Stromal cell of bone marrow (primary cell): ENCODE measurements around the gene XKR7.
"Not testable (repeated sequence)": the region's sequence is repeated elsewhere in the genome, so short reads cannot be mapped to it uniquely, and the experiment has no call there.

Experiments used
- DNase-seq: peaks from one replicate; pipeline ENCODE4 v3.0.0-alpha.2; 2012; ENCODE audit warnings: low read depth

XKR7 gene

GRCh38 chr20:31967830-31968249 is at the start of gene XKR7:
Gene XKR7 (plus strand): TSS chr20:31968151. CDS start chr20:31968176, 25 bp downstream.
- DNase-seq, result no peak

- no peak for DNase-seq
These were observed 49.4 kb upstream of the XKR7 start for GRCh38 chr20:31918466-31919105.

GRCh38 chr20:31919410-31920155 is 48.4 kb upstream of the XKR7 start:
- no peak for DNase-seq

- DNase-seq, result no peak
These were observed 47.6 kb upstream of the XKR7 start for GRCh38 chr20:31920275-31920855.

GRCh38 chr20:31921480-31921879 is 46.5 kb upstream of the XKR7 start:
- DNase-seq, result not testable (repeated sequence)

GRCh38 chr20:31922181-31922580 is 45.8 kb upstream of the XKR7 start:
- DNase-seq, result no peak

GRCh38 chr20:31922588-31922987 is 45.4 kb upstream of the XKR7 start:
- DNase-seq, result no peak

- no peak for DNase-seq
These were observed 44.3 kb upstream of the XKR7 start for GRCh38 chr20:31923388-31924331.

GRCh38 chr20:31924561-31924960 is 43.4 kb upstream of the XKR7 start:
- DNase-seq, result no peak

- no peak for DNase-seq
These were observed 42.3 kb upstream of the XKR7 start for GRCh38 chr20:31925631-31926030.

GRCh38 chr20:31926493-31926892 is 41.5 kb upstream of the XKR7 start:
- DNase-seq, result no peak

GRCh38 chr20:31927627-31928159 is 40.3 kb upstream of the XKR7 start:
- no peak for DNase-seq

- DNase-seq, result not testable (repeated sequence)
These were observed 38.3 kb upstream of the XKR7 start for GRCh38 chr20:31929631-31930030.

GRCh38 chr20:31930779-31931178 is 37.2 kb upstream of the XKR7 start:
- DNase-seq, result no peak

GRCh38 chr20:31933698-31934097 is 34.3 kb upstream of the XKR7 start:
- DNase-seq, result no peak

- DNase-seq, result no peak
These were observed 33.5 kb upstream of the XKR7 start for GRCh38 chr20:31934491-31934890.

- DNase-seq, result no peak
These were observed 32.8 kb upstream of the XKR7 start for GRCh38 chr20:31934968-31935764.

GRCh38 chr20:31936420-31936819 is 31.5 kb upstream of the XKR7 start:
- DNase-seq, result no peak

GRCh38 chr20:31937820-31938219 is 30.1 kb upstream of the XKR7 start:
- DNase-seq, result no peak

- no peak for DNase-seq
These were observed 28.3 kb upstream of the XKR7 start for GRCh38 chr20:31939661-31940060.

GRCh38 chr20:31943052-31943471 is 24.9 kb upstream of the XKR7 start:
- no peak for DNase-seq
